OCI-LY1 (cell line): ENCODE measurements around the gene SCRG1.

Experiments
- EZH2 ChIP-seq: fragments of 200-600 bp; sonication (generic), shearing (Covaris generic); IDR thresholded peaks from 2 replicates; pipeline ENCODE4 v1.8.0; 2017; ENCODE audit warnings: borderline replicate concordance, mixed run types, mild to moderate bottlenecking, antibody characterized with exemption, low read length, moderate library complexity, mixed read lengths
- TF ChIP-seq, protein P1 (sequence below): fragments of 200-600 bp; sonication (generic), shearing (Covaris generic); IDR thresholded peaks from 2 replicates; pipeline ENCODE4 v1.5.1; 2017; ENCODE audit warnings: mild to moderate bottlenecking, antibody characterized with exemption, low read length, moderate library complexity, mixed read lengths

DNA sequence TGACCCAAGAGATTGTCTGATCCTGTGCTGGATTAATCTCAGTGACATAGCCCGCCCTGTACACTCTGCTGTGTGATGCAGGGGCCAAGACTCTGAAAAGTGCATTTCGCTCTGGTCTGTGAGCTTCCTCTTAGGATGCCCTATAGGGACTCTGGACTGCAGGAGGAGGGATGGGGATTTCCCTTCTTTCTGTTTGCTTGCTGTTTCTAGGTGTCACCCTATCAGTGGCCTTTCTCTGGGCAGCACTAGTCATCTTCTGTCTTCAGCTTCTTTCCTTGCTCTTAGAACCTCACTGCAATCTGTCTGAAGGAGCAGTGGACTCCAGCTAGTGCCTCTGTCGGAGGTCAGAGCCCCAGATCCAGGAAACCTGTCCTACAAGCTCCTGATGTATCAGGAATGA lies 34.5 kb upstream of the SCRG1 start:
- TF ChIP-seq, protein P1, sequence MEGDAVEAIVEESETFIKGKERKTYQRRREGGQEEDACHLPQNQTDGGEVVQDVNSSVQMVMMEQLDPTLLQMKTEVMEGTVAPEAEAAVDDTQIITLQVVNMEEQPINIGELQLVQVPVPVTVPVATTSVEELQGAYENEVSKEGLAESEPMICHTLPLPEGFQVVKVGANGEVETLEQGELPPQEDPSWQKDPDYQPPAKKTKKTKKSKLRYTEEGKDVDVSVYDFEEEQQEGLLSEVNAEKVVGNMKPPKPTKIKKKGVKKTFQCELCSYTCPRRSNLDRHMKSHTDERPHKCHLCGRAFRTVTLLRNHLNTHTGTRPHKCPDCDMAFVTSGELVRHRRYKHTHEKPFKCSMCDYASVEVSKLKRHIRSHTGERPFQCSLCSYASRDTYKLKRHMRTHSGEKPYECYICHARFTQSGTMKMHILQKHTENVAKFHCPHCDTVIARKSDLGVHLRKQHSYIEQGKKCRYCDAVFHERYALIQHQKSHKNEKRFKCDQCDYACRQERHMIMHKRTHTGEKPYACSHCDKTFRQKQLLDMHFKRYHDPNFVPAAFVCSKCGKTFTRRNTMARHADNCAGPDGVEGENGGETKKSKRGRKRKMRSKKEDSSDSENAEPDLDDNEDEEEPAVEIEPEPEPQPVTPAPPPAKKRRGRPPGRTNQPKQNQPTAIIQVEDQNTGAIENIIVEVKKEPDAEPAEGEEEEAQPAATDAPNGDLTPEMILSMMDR = no peak
- no peak for TF ChIP-seq EZH2
